Measurements from ENCODE around the gene NWD2. TPM values are rescaled to one million over a fixed set of nuclear protein-coding genes. Genes with fewer than 3 reads are reported as not detected.

NWD2 gene
- total RNA-seq, 1 donor from 2014 or later: not detected

GRCh38 chr4:37320513-37321235 is 76.1 kb downstream of the NWD2 start:
- Mint-ChIP-seq H3K27me3 (ENCODE audit: insufficient read depth) (peaks cover 2% of the 10 kb centered on the region), H3K4me3 (no peak overlapping the region), H3K36me3 (ENCODE audit: low read depth) (no peaks in the 10 kb centered on the region), H3K27ac (no peak overlapping the region), H3K4me1 (ENCODE audit: low read depth) (no peaks in the 10 kb centered on the region), H3K9me3 (no peaks in the 10 kb centered on the region)
- intact Hi-C loops (cut with micrococcal nuclease): no loop called here
- DNase-seq (ENCODE audit: low spot score): no peak

- H3K27ac Mint-ChIP-seq: no peak overlapping the region
- H3K36me3 Mint-ChIP-seq (ENCODE audit: low read depth): no peaks in the 10 kb centered on the region
- H3K9me3 Mint-ChIP-seq: no peaks in the 10 kb centered on the region
- intact Hi-C loops (cut with micrococcal nuclease): no loop called here
- no peak for DNase-seq (ENCODE audit: low spot score)
- peaks cover 2% of the 10 kb centered on the region for H3K27me3 Mint-ChIP-seq (ENCODE audit: insufficient read depth)
- H3K4me1 Mint-ChIP-seq (ENCODE audit: low read depth): no peaks in the 10 kb centered on the region
- H3K4me3 Mint-ChIP-seq: no peak overlapping the region
Measured at GRCh38 chr4:37322122-37322521, 77.6 kb downstream of the NWD2 start.

GRCh38 chr4:37324546-37324945 is 80.0 kb downstream of the NWD2 start:
- no peaks in the 10 kb centered on the region for H3K36me3 Mint-ChIP-seq (ENCODE audit: low read depth)
- H3K27me3 Mint-ChIP-seq (ENCODE audit: insufficient read depth): peaks cover 2% of the 10 kb centered on the region

GRCh38 chr4:37326852-37327251 is 82.3 kb downstream of the NWD2 start:
- intact Hi-C loops (cut with micrococcal nuclease): no loop called here
- Mint-ChIP-seq H3K27me3 (ENCODE audit: insufficient read depth) (no peaks in the 10 kb centered on the region), H3K27ac (no peak overlapping the region), H3K9me3 (no peaks in the 10 kb centered on the region), H3K36me3 (ENCODE audit: low read depth) (no peaks in the 10 kb centered on the region), H3K4me3 (no peak overlapping the region), H3K4me1 (ENCODE audit: low read depth) (no peaks in the 10 kb centered on the region)
- no peak for DNase-seq (ENCODE audit: low spot score)

More at GRCh38 chr4:37324546-37324945, 80.0 kb downstream of the NWD2 start:
- no peak overlapping the region for H3K27ac Mint-ChIP-seq
- intact Hi-C loops (cut with micrococcal nuclease): no loop called here
- H3K4me1 Mint-ChIP-seq (ENCODE audit: low read depth): no peaks in the 10 kb centered on the region
- no peak overlapping the region for H3K4me3 Mint-ChIP-seq
- no peaks in the 10 kb centered on the region for H3K9me3 Mint-ChIP-seq
- no peak for DNase-seq (ENCODE audit: low spot score)

GRCh38 chr4:37338972-37339371 is 94.4 kb downstream of the NWD2 start:
- intact Hi-C loops (cut with micrococcal nuclease): no loop called here
- H3K36me3 Mint-ChIP-seq (ENCODE audit: low read depth): no peaks in the 10 kb centered on the region
- no peak overlapping the region for H3K27ac Mint-ChIP-seq
- no peaks in the 10 kb centered on the region for H3K4me1 Mint-ChIP-seq (ENCODE audit: low read depth)
- no peak for DNase-seq (ENCODE audit: low spot score)
- H3K27me3 Mint-ChIP-seq (ENCODE audit: insufficient read depth): no peaks in the 10 kb centered on the region
- no peaks in the 10 kb centered on the region for H3K9me3 Mint-ChIP-seq
- H3K4me3 Mint-ChIP-seq: no peak overlapping the region

- intact Hi-C loops (cut with micrococcal nuclease): no loop called here
- Mint-ChIP-seq H3K4me3 (no peak overlapping the region), H3K36me3 (ENCODE audit: low read depth) (no peaks in the 10 kb centered on the region), H3K27ac (no peak overlapping the region), H3K27me3 (ENCODE audit: insufficient read depth) (no peaks in the 10 kb centered on the region), H3K9me3 (no peaks in the 10 kb centered on the region), H3K4me1 (ENCODE audit: low read depth) (no peaks in the 10 kb centered on the region)
- no peak for DNase-seq (ENCODE audit: low spot score)
Measured at GRCh38 chr4:37358748-37359147, 114.2 kb downstream of the NWD2 start.

GRCh38 chr4:37359261-37359660 is 114.7 kb downstream of the NWD2 start:
- no peak for DNase-seq (ENCODE audit: low spot score)
- Mint-ChIP-seq H3K4me3 (no peak overlapping the region), H3K9me3 (no peaks in the 10 kb centered on the region), H3K27ac (no peak overlapping the region), H3K36me3 (ENCODE audit: low read depth) (no peaks in the 10 kb centered on the region), H3K4me1 (ENCODE audit: low read depth) (no peaks in the 10 kb centered on the region), H3K27me3 (ENCODE audit: insufficient read depth) (no peaks in the 10 kb centered on the region)
- intact Hi-C loops (cut with micrococcal nuclease): no loop called here

- no peak overlapping the region for H3K27ac Mint-ChIP-seq
- no peak overlapping the region for H3K4me3 Mint-ChIP-seq
- peaks cover 9% of the 10 kb centered on the region for H3K27me3 Mint-ChIP-seq (ENCODE audit: insufficient read depth)
- no peaks in the 10 kb centered on the region for H3K4me1 Mint-ChIP-seq (ENCODE audit: low read depth)
- DNase-seq (ENCODE audit: low spot score): no peak
- no peaks in the 10 kb centered on the region for H3K36me3 Mint-ChIP-seq (ENCODE audit: low read depth)
- intact Hi-C loops (cut with micrococcal nuclease): no loop called here
- H3K9me3 Mint-ChIP-seq: no peaks in the 10 kb centered on the region
Measured at GRCh38 chr4:37365888-37366287, 121.3 kb downstream of the NWD2 start.

- no peaks in the 10 kb centered on the region for H3K4me1 Mint-ChIP-seq (ENCODE audit: low read depth)
- no peak overlapping the region for H3K4me3 Mint-ChIP-seq
- H3K9me3 Mint-ChIP-seq: no peaks in the 10 kb centered on the region
- no peaks in the 10 kb centered on the region for H3K36me3 Mint-ChIP-seq (ENCODE audit: low read depth)
- intact Hi-C loops (cut with micrococcal nuclease): no loop called here
- peaks cover 9% of the 10 kb centered on the region for H3K27me3 Mint-ChIP-seq (ENCODE audit: insufficient read depth)
- no peak for DNase-seq (ENCODE audit: low spot score)
- H3K27ac Mint-ChIP-seq: no peak overlapping the region
Measured at GRCh38 chr4:37367901-37368300, 123.4 kb downstream of the NWD2 start.

GRCh38 chr4:37370052-37370451 is 125.5 kb downstream of the NWD2 start:
- Mint-ChIP-seq H3K9me3 (no peaks in the 10 kb centered on the region), H3K27me3 (ENCODE audit: insufficient read depth) (peaks cover 11% of the 10 kb centered on the region), H3K27ac (no peak overlapping the region), H3K4me1 (ENCODE audit: low read depth) (no peaks in the 10 kb centered on the region), H3K4me3 (no peak overlapping the region), H3K36me3 (ENCODE audit: low read depth) (no peaks in the 10 kb centered on the region)
- no peak for DNase-seq (ENCODE audit: low spot score)
- intact Hi-C loops (cut with micrococcal nuclease): no loop called here

GRCh38 chr4:37381040-37381668 is 136.6 kb downstream of the NWD2 start:
- DNase-seq (ENCODE audit: low spot score): no peak
- no peaks in the 10 kb centered on the region for H3K36me3 Mint-ChIP-seq (ENCODE audit: low read depth)
- no peak overlapping the region for H3K27ac Mint-ChIP-seq
- H3K4me3 Mint-ChIP-seq: no peak overlapping the region
- intact Hi-C loops (cut with micrococcal nuclease): no loop called here
- H3K4me1 Mint-ChIP-seq (ENCODE audit: low read depth): no peaks in the 10 kb centered on the region
- no peaks in the 10 kb centered on the region for H3K27me3 Mint-ChIP-seq (ENCODE audit: insufficient read depth)
- H3K9me3 Mint-ChIP-seq: no peaks in the 10 kb centered on the region

GRCh38 chr4:37383579-37384229 is 139.2 kb downstream of the NWD2 start:
- no peak for DNase-seq (ENCODE audit: low spot score)
- H3K36me3 Mint-ChIP-seq (ENCODE audit: low read depth): no peaks in the 10 kb centered on the region
- no peaks in the 10 kb centered on the region for H3K27me3 Mint-ChIP-seq (ENCODE audit: insufficient read depth)
- H3K4me3 Mint-ChIP-seq: no peak overlapping the region
- intact Hi-C loops (cut with micrococcal nuclease): loop anchor here (2.0 kb wide), 1 partner anchor 1033 kb away; no protein-coding TSS in a partner anchor
- no peak overlapping the region for H3K27ac Mint-ChIP-seq
- no peaks in the 10 kb centered on the region for H3K4me1 Mint-ChIP-seq (ENCODE audit: low read depth)
- no peaks in the 10 kb centered on the region for H3K9me3 Mint-ChIP-seq

- intact Hi-C loops (cut with micrococcal nuclease): no loop called here
- Mint-ChIP-seq H3K4me1 (ENCODE audit: low read depth) (no peaks in the 10 kb centered on the region), H3K9me3 (no peaks in the 10 kb centered on the region)
Measured at GRCh38 chr4:37385424-37385823, 140.9 kb downstream of the NWD2 start.

More at GRCh38 chr4:37385424-37385823, 140.9 kb downstream of the NWD2 start:
- Mint-ChIP-seq H3K36me3 (ENCODE audit: low read depth) (no peaks in the 10 kb centered on the region), H3K4me3 (no peak overlapping the region), H3K27ac (no peak overlapping the region), H3K27me3 (ENCODE audit: insufficient read depth) (peaks cover 2% of the 10 kb centered on the region)
- no peak for DNase-seq (ENCODE audit: low spot score)

Data from activated T-helper 1 cell treated with anti-CD3 and anti-CD28 coated beads, Interleukin-12 subunit alpha, Interleukin-12 subunit beta, Interleukin-2, Interleukin-4 antibody, amounts not matched to agents 30 ng/mL and 10 ng/mL and 1 ng/mL, durations not matched to agents 14 hours and 24 hours and 36 hours (primary cell).